ENCODE measurements around the gene WDR59.

The WDR59 gene

GRCh38 chr16:74903901-74904678 lies 80.8 kb downstream of the WDR59 start:
- 100% methylated on average over 1 of the region's 12 CpGs for WGBS (ENCODE audit: insufficient coverage, insufficient read length)

GRCh38 chr16:74903120-74903519 lies 81.8 kb downstream of the WDR59 start:
- Histone ChIP-seq H3K9me3 (ENCODE audit: control insufficient read depth, insufficient read depth, low read length) (no peaks in the 10 kb centered on the region; the same call in 1 of the 2 replicates), H3K4me3 (ENCODE audit: low read length) (no peak overlapping the region), H3K36me3 (ENCODE audit: control insufficient read depth, insufficient read depth, low read length) (peaks cover 4% of the 10 kb centered on the region; the same call in 1 of the 2 replicates), H3K27me3 (ENCODE audit: control insufficient read depth, insufficient read depth, low read length) (no peaks in the 10 kb centered on the region), H3K4me1 (ENCODE audit: control insufficient read depth, insufficient read depth, low read length) (no peaks in the 10 kb centered on the region), H3K27ac (ENCODE audit: low read length) (no peak overlapping the region)
- WGBS (ENCODE audit: insufficient coverage, insufficient read length): no CpG with 5 or more reads among the region's 1 CpG
- no peak for DNase-seq (ENCODE audit: low read depth, low spot score)

More at GRCh38 chr16:74903901-74904678, 80.8 kb downstream of the WDR59 start:
- Histone ChIP-seq H3K9me3 (ENCODE audit: control insufficient read depth, insufficient read depth, low read length) (no peaks in the 10 kb centered on the region; the same call in 1 of the 2 replicates), H3K4me3 (ENCODE audit: low read length) (no peak overlapping the region), H3K4me1 (ENCODE audit: control insufficient read depth, insufficient read depth, low read length) (no peaks in the 10 kb centered on the region), H3K36me3 (ENCODE audit: control insufficient read depth, insufficient read depth, low read length) (peaks cover 4% of the 10 kb centered on the region; the same call in 1 of the 2 replicates), H3K27ac (ENCODE audit: low read length) (no peak overlapping the region), H3K27me3 (ENCODE audit: control insufficient read depth, insufficient read depth, low read length) (no peaks in the 10 kb centered on the region)
- no peak for DNase-seq (ENCODE audit: low read depth, low spot score)

GRCh38 chr16:74902161-74902560 lies 82.8 kb downstream of the WDR59 start:
- H3K9me3 ChIP-seq (ENCODE audit: control insufficient read depth, insufficient read depth, low read length): no peaks in the 10 kb centered on the region; the same call in 1 of the 2 replicates
- peaks cover 4% of the 10 kb centered on the region; the same call in 1 of the 2 replicates for H3K36me3 ChIP-seq (ENCODE audit: control insufficient read depth, insufficient read depth, low read length)

GRCh38 chr16:74901606-74902005 lies 83.3 kb downstream of the WDR59 start:
- H3K27ac ChIP-seq (ENCODE audit: low read length): no peak overlapping the region
- peaks cover 4% of the 10 kb centered on the region; the same call in 1 of the 2 replicates for H3K36me3 ChIP-seq (ENCODE audit: control insufficient read depth, insufficient read depth, low read length)
- H3K27me3 ChIP-seq (ENCODE audit: control insufficient read depth, insufficient read depth, low read length): no peaks in the 10 kb centered on the region
- no peaks in the 10 kb centered on the region for H3K4me1 ChIP-seq (ENCODE audit: control insufficient read depth, insufficient read depth, low read length)
- no peaks in the 10 kb centered on the region; the same call in 1 of the 2 replicates for H3K9me3 ChIP-seq (ENCODE audit: control insufficient read depth, insufficient read depth, low read length)
- no peak for DNase-seq (ENCODE audit: low read depth, low spot score)
- WGBS (ENCODE audit: insufficient coverage, insufficient read length): no CpG with 5 or more reads among the region's 4 CpGs
- no peak overlapping the region for H3K4me3 ChIP-seq (ENCODE audit: low read length)

More at GRCh38 chr16:74902161-74902560, 82.8 kb downstream of the WDR59 start:
- Histone ChIP-seq H3K4me1 (ENCODE audit: control insufficient read depth, insufficient read depth, low read length) (no peaks in the 10 kb centered on the region), H3K4me3 (ENCODE audit: low read length) (no peak overlapping the region), H3K27me3 (ENCODE audit: control insufficient read depth, insufficient read depth, low read length) (no peaks in the 10 kb centered on the region), H3K27ac (ENCODE audit: low read length) (no peak overlapping the region)
- WGBS (ENCODE audit: insufficient coverage, insufficient read length): no CpG with 5 or more reads among the region's 5 CpGs
- DNase-seq (ENCODE audit: low read depth, low spot score): no peak

- Histone ChIP-seq H3K4me3 (ENCODE audit: low read length) (no peak overlapping the region), H3K36me3 (ENCODE audit: control insufficient read depth, insufficient read depth, low read length) (peaks cover 4% of the 10 kb centered on the region; the same call in 1 of the 2 replicates), H3K9me3 (ENCODE audit: control insufficient read depth, insufficient read depth, low read length) (no peaks in the 10 kb centered on the region; the same call in 1 of the 2 replicates)
Observed at GRCh38 chr16:74899816-74900215, 85.1 kb downstream of the WDR59 start.

GRCh38 chr16:74898659-74899058 lies 86.3 kb downstream of the WDR59 start:
- Histone ChIP-seq H3K36me3 (ENCODE audit: control insufficient read depth, insufficient read depth, low read length) (peaks cover under 1% of the 10 kb centered on the region; the same call in 1 of the 2 replicates), H3K4me1 (ENCODE audit: control insufficient read depth, insufficient read depth, low read length) (no peaks in the 10 kb centered on the region), H3K27me3 (ENCODE audit: control insufficient read depth, insufficient read depth, low read length) (no peaks in the 10 kb centered on the region), H3K4me3 (ENCODE audit: low read length) (no peak overlapping the region), H3K9me3 (ENCODE audit: control insufficient read depth, insufficient read depth, low read length) (no peaks in the 10 kb centered on the region; the same call in 1 of the 2 replicates), H3K27ac (ENCODE audit: low read length) (no peak overlapping the region)
- no CpG with 5 or more reads among the region's 8 CpGs for WGBS (ENCODE audit: insufficient coverage, insufficient read length)
- DNase-seq (ENCODE audit: low read depth, low spot score): no peak

More at GRCh38 chr16:74899816-74900215, 85.1 kb downstream of the WDR59 start:
- no CpG with 5 or more reads among the region's 4 CpGs for WGBS (ENCODE audit: insufficient coverage, insufficient read length)
- DNase-seq (ENCODE audit: low read depth, low spot score): no peak
- Histone ChIP-seq H3K27ac (ENCODE audit: low read length) (no peak overlapping the region), H3K27me3 (ENCODE audit: control insufficient read depth, insufficient read depth, low read length) (no peaks in the 10 kb centered on the region), H3K4me1 (ENCODE audit: control insufficient read depth, insufficient read depth, low read length) (no peaks in the 10 kb centered on the region)

- Histone ChIP-seq H3K27ac (ENCODE audit: low read length) (no peak overlapping the region), H3K4me1 (ENCODE audit: control insufficient read depth, insufficient read depth, low read length) (no peaks in the 10 kb centered on the region), H3K9me3 (ENCODE audit: control insufficient read depth, insufficient read depth, low read length) (no peaks in the 10 kb centered on the region; the same call in 1 of the 2 replicates), H3K36me3 (ENCODE audit: control insufficient read depth, insufficient read depth, low read length) (no peaks in the 10 kb centered on the region; the same call in 1 of the 2 replicates), H3K27me3 (ENCODE audit: control insufficient read depth, insufficient read depth, low read length) (no peaks in the 10 kb centered on the region), H3K4me3 (ENCODE audit: low read length) (no peak overlapping the region)
- no CpG with 5 or more reads among the region's 14 CpGs for WGBS (ENCODE audit: insufficient coverage, insufficient read length)
- DNase-seq (ENCODE audit: low read depth, low spot score): no peak
Observed at GRCh38 chr16:74896389-74897370, 88.2 kb downstream of the WDR59 start.

- no peak overlapping the region for H3K27ac ChIP-seq (ENCODE audit: low read length)
- H3K4me3 ChIP-seq (ENCODE audit: low read length): no peak overlapping the region
- peaks cover under 1% of the 10 kb centered on the region; the same call in 1 of the 2 replicates for H3K36me3 ChIP-seq (ENCODE audit: control insufficient read depth, insufficient read depth, low read length)
- no peak for DNase-seq (ENCODE audit: low read depth, low spot score)
- no CpG with 5 or more reads among the region's 4 CpGs for WGBS (ENCODE audit: insufficient coverage, insufficient read length)
- no peaks in the 10 kb centered on the region for H3K9me3 ChIP-seq (ENCODE audit: control insufficient read depth, insufficient read depth, low read length)
- no peaks in the 10 kb centered on the region for H3K27me3 ChIP-seq (ENCODE audit: control insufficient read depth, insufficient read depth, low read length)
- no peaks in the 10 kb centered on the region for H3K4me1 ChIP-seq (ENCODE audit: control insufficient read depth, insufficient read depth, low read length)
Observed at GRCh38 chr16:74893541-74893940, 91.4 kb downstream of the WDR59 start.

- H3K27me3 ChIP-seq (ENCODE audit: control insufficient read depth, insufficient read depth, low read length): no peaks in the 10 kb centered on the region
- peaks cover 2% of the 10 kb centered on the region; the same call in 1 of the 2 replicates for H3K36me3 ChIP-seq (ENCODE audit: control insufficient read depth, insufficient read depth, low read length)
- H3K27ac ChIP-seq (ENCODE audit: low read length): no peak overlapping the region
- H3K9me3 ChIP-seq (ENCODE audit: control insufficient read depth, insufficient read depth, low read length): no peaks in the 10 kb centered on the region
- no CpG with 5 or more reads among the region's 8 CpGs for WGBS (ENCODE audit: insufficient coverage, insufficient read length)
- no peaks in the 10 kb centered on the region for H3K4me1 ChIP-seq (ENCODE audit: control insufficient read depth, insufficient read depth, low read length)
- DNase-seq (ENCODE audit: low read depth, low spot score): no peak
- H3K4me3 ChIP-seq (ENCODE audit: low read length): no peak overlapping the region
Observed at GRCh38 chr16:74892574-74893461, 92.1 kb downstream of the WDR59 start.

All from iPS DF 6.9 (cell line).